GM23338 (cell line): Measurements from ENCODE around the gene UBP1. TPM values are rescaled to one million over a fixed set of nuclear protein-coding genes. Genes with fewer than 3 reads are reported as not detected.
A peak's percentile ranks its signal among the peaks of the same experiment; 100 is the strongest.
"Not testable (repeated sequence)": the region's sequence is repeated elsewhere in the genome, so short reads cannot be mapped to it uniquely, and the experiment has no call there.

Source experiments
- ATAC-seq: fragments of 200-7000 bp; cut with Tn5 transposase; 3 replicates; pipeline ENCODE4 v1.9.1; 2020
- DNase-seq: peaks from one replicate; pipeline ENCODE4 v3.0.0-alpha.2; 2015; ENCODE audit warnings: low spot score
- H2AFZ ChIP-seq: fragments of 200-600 bp; sonication (generic); 2 replicates; pipeline ENCODE4 v1.8.0; 2016; ENCODE audit warnings: antibody characterized with exemption, mild to moderate bottlenecking, moderate library complexity
- H3F3A ChIP-seq: fragments of 200-600 bp; sonication (generic); replicated peaks from 2 replicates; pipeline ENCODE4 v1.8.0; 2017; ENCODE audit warnings: antibody characterized with exemption, mixed run types, low read depth
- H3K27ac ChIP-seq: fragments of 200-600 bp; sonication (generic); 2 replicates; pipeline ENCODE4 v1.6.1; 2016; ENCODE audit warnings: low read depth
- H3K27me3 ChIP-seq: fragments of 200-600 bp; sonication (generic); 2 replicates; pipeline ENCODE4 v1.8.0; 2016; ENCODE audit warnings: mild to moderate bottlenecking, mixed run types, moderate library complexity; ENCODE audit not compliant: insufficient read depth
- H3K36me3 ChIP-seq: fragments of 200-600 bp; sonication (generic); 2 replicates; pipeline ENCODE4 v1.8.0; 2016; ENCODE audit warnings: mild to moderate bottlenecking; ENCODE audit not compliant: insufficient read depth
- H3K4me1 ChIP-seq: fragments of 200-600 bp; sonication (generic); 2 replicates; pipeline ENCODE4 v1.8.0; 2016; ENCODE audit warnings: mild to moderate bottlenecking, moderate library complexity; ENCODE audit not compliant: insufficient read depth
- H3K4me2 ChIP-seq: fragments of 200-600 bp; sonication (generic); 2 replicates; pipeline ENCODE4 v1.7.1; 2017; ENCODE audit warnings: mixed run types
- H3K4me3 ChIP-seq: fragments of 200-600 bp; sonication (generic); 2 replicates; pipeline ENCODE4 v1.6.1; 2016; ENCODE audit warnings: mixed run types
- H3K79me2 ChIP-seq: fragments of 200-600 bp; sonication (generic); replicated peaks from 2 replicates; pipeline ENCODE4 v1.8.0; 2017; ENCODE audit warnings: mild to moderate bottlenecking; ENCODE audit not compliant: insufficient read depth
- H3K9me2 ChIP-seq: fragments of 200-600 bp; sonication (generic); 2 replicates; pipeline ENCODE4 v1.8.0; 2017; ENCODE audit not compliant: insufficient read depth
- H4K20me1 ChIP-seq: fragments of 200-600 bp; sonication (generic); replicated peaks from 2 replicates; pipeline ENCODE4 v1.8.0; 2017; ENCODE audit warnings: mild to moderate bottlenecking; ENCODE audit not compliant: insufficient read depth
- H3K27ac Mint-ChIP-seq: 2 replicates; pipeline ENCODE4 v1.8.0; 2020; ENCODE audit warnings: inconsistent platforms, mild to moderate bottlenecking, moderate library complexity, mixed read lengths
- H3K27me3 Mint-ChIP-seq: 3 replicates; pipeline ENCODE4 v1.8.0; 2022; ENCODE audit warnings: low read depth, mild to moderate bottlenecking, moderate library complexity, mixed read lengths, inconsistent platforms; ENCODE audit not compliant: insufficient read depth, poor library complexity
- H3K36me3 Mint-ChIP-seq: 3 replicates; pipeline ENCODE4 v1.8.0; 2021; ENCODE audit warnings: low read depth, mild to moderate bottlenecking, inconsistent platforms, moderate library complexity, mixed read lengths
- H3K4me1 Mint-ChIP-seq: 3 replicates; pipeline ENCODE4 v1.8.0; 2020; ENCODE audit warnings: mild to moderate bottlenecking, inconsistent platforms, mixed read lengths
- H3K4me3 Mint-ChIP-seq: 3 replicates; pipeline ENCODE4 v1.8.0; 2021; ENCODE audit warnings: moderate library complexity, mild to moderate bottlenecking, inconsistent platforms, mixed read lengths
- H3K9me3 Mint-ChIP-seq: 3 replicates; pipeline ENCODE4 v1.8.0; 2020; ENCODE audit warnings: moderate library complexity, mild to moderate bottlenecking, inconsistent platforms, mixed read lengths
- CREB1 ChIP-seq: fragments of 250-450 bp; sonication (Bioruptor Pico); IDR thresholded peaks from 2 replicates; pipeline ENCODE4 v1.5.0; 2020; ENCODE audit warnings: low read depth, mild to moderate bottlenecking, moderate library complexity
- EZH2 ChIP-seq: fragments of 200-600 bp; sonication (generic); IDR thresholded peaks from one replicate; pipeline ENCODE4 v1.8.0; 2017; ENCODE audit warnings: antibody characterized with exemption, mild to moderate bottlenecking, low read depth; ENCODE audit not compliant: unreplicated experiment
- EZH2phosphoT487 ChIP-seq: fragments of 200-600 bp; sonication (generic); IDR thresholded peaks from one replicate; pipeline ENCODE4 v1.8.1; 2018; ENCODE audit warnings: antibody characterized with exemption; ENCODE audit not compliant: unreplicated experiment
- POLR2AphosphoS5 ChIP-seq: IDR thresholded peaks from 2 replicates; pipeline ENCODE4 v1.6.1; 2016; ENCODE audit warnings: antibody characterized with exemption, low read depth
- ZNF114 ChIP-seq: fragments of 250-450 bp; sonication (Bioruptor Pico); IDR thresholded peaks from 2 replicates; pipeline ENCODE4 v1.5.0; 2020; ENCODE audit warnings: mild to moderate bottlenecking, moderate library complexity
- polyA plus RNA-seq: library from polyadenylated mRNA; unstranded; fragments of >200 nt; fragmentation: Nextera tagmentation; extraction: Ambion mirVana; gene quantifications from 2 replicates; pipeline ENCODE4 v1.2.1, GENCODE V29; 2016
- total RNA-seq: library from RNA; depleted of rRNA; stranded (reverse); fragments of >200 nt; shearing (Covaris generic); gene quantifications from 2 replicates; pipeline ENCODE4 v1.2.3, GENCODE V29; 2014
- TF ChIP-seq, protein P1 (sequence below): IDR thresholded peaks from one replicate; pipeline ENCODE4 v1.6.1; 2018; ENCODE audit warnings: antibody characterized with exemption; ENCODE audit not compliant: unreplicated experiment
- TF ChIP-seq, protein P2 (sequence below), 2 experiments: fragments of 200-600 bp in 1 of 2; sonication (generic) in 1 of 2; conservative IDR thresholded peaks; 2 replicates each; pipeline versions ENCODE4 v1.5.1 to v1.6.1; 2016 to 2017; ENCODE audit warnings: antibody characterized with exemption in 2 of 2, low read depth in 2 of 2, mild to moderate bottlenecking in 2 of 2, moderate library complexity in 1 of 2

UBP1 gene
- total and polyA plus RNA-seq, 2 experiments from 2014 or later, result 16.8 to 66.8 TPM

DNA sequence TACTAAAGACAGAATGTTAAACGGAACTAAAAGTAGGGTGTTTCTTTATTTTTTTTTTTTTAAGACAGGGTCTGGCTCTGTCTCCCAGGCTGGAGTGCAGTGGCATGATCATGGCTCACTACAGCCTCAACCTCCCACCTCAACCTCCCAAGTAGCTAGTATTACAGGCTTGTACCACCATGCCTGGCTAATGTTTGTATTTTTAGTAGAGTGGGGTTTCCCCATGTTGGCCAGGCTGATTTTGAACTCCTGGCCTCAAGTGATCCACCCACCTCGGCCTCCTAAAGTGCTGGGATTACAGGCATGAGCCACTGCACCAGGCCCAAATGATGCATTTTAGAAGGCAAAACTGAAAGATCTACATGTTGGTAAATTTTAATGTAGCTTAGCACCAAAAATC, 10.9 kb downstream of the UBP1 start:
- not testable (repeated sequence) for H3K4me3 ChIP-seq, H2AFZ ChIP-seq, H3K36me3 ChIP-seq, H3K4me3 Mint-ChIP-seq, DNase-seq, ATAC-seq, H3K27me3 Mint-ChIP-seq, H3F3A ChIP-seq, H3K9me3 Mint-ChIP-seq, H3K9me2 ChIP-seq, H3K27ac Mint-ChIP-seq, H3K27me3 ChIP-seq
- peaks cover 10% of the 10 kb centered on the region; the same call in 2 of the 3 replicates for H3K36me3 Mint-ChIP-seq
- peak overlapping the region; percentile 63 for H3K4me2 ChIP-seq
- peaks cover 72% of the 10 kb centered on the region for H3K4me1 Mint-ChIP-seq
- peaks cover 65% of the 10 kb centered on the region for H4K20me1 ChIP-seq
- peaks cover 71% of the 10 kb centered on the region for H3K4me1 ChIP-seq
- H3K79me2 ChIP-seq, result peaks cover 94% of the 10 kb centered on the region
- H3K27ac ChIP-seq, result peak overlapping the region; percentile 46; the same call in 1 of the 2 replicates

DNA sequence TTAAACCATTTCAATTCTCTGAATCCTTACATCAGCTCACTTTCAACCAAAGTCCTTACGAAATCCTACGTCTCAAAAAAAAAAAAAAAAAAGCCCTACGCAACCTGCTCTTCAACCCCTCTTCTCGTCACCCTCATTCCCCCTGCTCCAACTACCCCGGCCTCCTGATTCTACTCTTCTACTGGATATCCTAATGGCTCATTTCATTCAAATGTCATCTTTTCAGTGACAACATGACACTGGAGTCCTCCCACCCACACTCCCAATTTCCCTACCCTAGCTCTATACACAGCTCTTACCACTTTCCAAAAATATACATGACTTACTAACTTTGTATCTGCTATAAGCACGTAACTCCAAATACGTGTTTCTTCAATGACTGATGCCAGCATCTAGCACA, 11.5 kb downstream of the UBP1 start:
- Mint-ChIP-seq H3K4me3 (0 out of 3 replicates have a peak overlapping the region, but pooled peaks have one; percentile 0), H3K27me3 (peaks cover 10% of the 10 kb centered on the region), H3K4me1 (peaks cover 72% of the 10 kb centered on the region), H3K27ac (peak overlapping the region; percentile 39; the same call in 1 of the 2 replicates), H3K36me3 (peaks cover 15% of the 10 kb centered on the region; the same call in 2 of the 3 replicates), H3K9me3 (no peaks in the 10 kb centered on the region)
- peaks cover 61% of the 10 kb centered on the region for H4K20me1 ChIP-seq
- H3K79me2 ChIP-seq, result peaks cover 94% of the 10 kb centered on the region
- H2AFZ ChIP-seq, result no peak overlapping the region
- TF ChIP-seq, protein P1, sequence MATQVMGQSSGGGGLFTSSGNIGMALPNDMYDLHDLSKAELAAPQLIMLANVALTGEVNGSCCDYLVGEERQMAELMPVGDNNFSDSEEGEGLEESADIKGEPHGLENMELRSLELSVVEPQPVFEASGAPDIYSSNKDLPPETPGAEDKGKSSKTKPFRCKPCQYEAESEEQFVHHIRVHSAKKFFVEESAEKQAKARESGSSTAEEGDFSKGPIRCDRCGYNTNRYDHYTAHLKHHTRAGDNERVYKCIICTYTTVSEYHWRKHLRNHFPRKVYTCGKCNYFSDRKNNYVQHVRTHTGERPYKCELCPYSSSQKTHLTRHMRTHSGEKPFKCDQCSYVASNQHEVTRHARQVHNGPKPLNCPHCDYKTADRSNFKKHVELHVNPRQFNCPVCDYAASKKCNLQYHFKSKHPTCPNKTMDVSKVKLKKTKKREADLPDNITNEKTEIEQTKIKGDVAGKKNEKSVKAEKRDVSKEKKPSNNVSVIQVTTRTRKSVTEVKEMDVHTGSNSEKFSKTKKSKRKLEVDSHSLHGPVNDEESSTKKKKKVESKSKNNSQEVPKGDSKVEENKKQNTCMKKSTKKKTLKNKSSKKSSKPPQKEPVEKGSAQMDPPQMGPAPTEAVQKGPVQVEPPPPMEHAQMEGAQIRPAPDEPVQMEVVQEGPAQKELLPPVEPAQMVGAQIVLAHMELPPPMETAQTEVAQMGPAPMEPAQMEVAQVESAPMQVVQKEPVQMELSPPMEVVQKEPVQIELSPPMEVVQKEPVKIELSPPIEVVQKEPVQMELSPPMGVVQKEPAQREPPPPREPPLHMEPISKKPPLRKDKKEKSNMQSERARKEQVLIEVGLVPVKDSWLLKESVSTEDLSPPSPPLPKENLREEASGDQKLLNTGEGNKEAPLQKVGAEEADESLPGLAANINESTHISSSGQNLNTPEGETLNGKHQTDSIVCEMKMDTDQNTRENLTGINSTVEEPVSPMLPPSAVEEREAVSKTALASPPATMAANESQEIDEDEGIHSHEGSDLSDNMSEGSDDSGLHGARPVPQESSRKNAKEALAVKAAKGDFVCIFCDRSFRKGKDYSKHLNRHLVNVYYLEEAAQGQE, result no peak
- TF ChIP-seq, protein P2, sequence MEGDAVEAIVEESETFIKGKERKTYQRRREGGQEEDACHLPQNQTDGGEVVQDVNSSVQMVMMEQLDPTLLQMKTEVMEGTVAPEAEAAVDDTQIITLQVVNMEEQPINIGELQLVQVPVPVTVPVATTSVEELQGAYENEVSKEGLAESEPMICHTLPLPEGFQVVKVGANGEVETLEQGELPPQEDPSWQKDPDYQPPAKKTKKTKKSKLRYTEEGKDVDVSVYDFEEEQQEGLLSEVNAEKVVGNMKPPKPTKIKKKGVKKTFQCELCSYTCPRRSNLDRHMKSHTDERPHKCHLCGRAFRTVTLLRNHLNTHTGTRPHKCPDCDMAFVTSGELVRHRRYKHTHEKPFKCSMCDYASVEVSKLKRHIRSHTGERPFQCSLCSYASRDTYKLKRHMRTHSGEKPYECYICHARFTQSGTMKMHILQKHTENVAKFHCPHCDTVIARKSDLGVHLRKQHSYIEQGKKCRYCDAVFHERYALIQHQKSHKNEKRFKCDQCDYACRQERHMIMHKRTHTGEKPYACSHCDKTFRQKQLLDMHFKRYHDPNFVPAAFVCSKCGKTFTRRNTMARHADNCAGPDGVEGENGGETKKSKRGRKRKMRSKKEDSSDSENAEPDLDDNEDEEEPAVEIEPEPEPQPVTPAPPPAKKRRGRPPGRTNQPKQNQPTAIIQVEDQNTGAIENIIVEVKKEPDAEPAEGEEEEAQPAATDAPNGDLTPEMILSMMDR (conservative IDR thresholded peaks at IDR 0.05; ENCODE audit: low read depth in 2 of 2), result no peak
- TF ChIP-seq ZNF114 (CRISPR knock-in tag) (no peak), EZH2phosphoT487 (no peak), CREB1 (CRISPR knock-in tag) (no peak), POLR2AphosphoS5 (no peak), EZH2 (no peak)
- H3K36me3 ChIP-seq, result peaks cover 4% of the 10 kb centered on the region; the same call in 1 of the 2 replicates
- no peak overlapping the region for H3K4me3 ChIP-seq
- H3F3A ChIP-seq, result no peaks in the 10 kb centered on the region
- peak; percentile 25 for DNase-seq
- peak overlapping the region; percentile 46; the same call in 1 of the 2 replicates for H3K27ac ChIP-seq
- peak overlapping the region; percentile 63 for H3K4me2 ChIP-seq
- no peak for ATAC-seq
- no peaks in the 10 kb centered on the region for H3K9me2 ChIP-seq
- peaks cover 71% of the 10 kb centered on the region for H3K4me1 ChIP-seq
- no peaks in the 10 kb centered on the region for H3K27me3 ChIP-seq
